HEK293 (cell line): ENCODE results near the gene SOS2.

Source experiments
- CTCF ChIA-PET: fragments of 350-600 bp; formaldehyde crosslinking; extraction: SDS; loops from one replicate; lab custom pipeline; 2021; ENCODE audit warnings: antibody characterized with exemption; lab: Yijun Ruan, JAX
- POLR2A ChIA-PET: fragments of 300-600 bp; formaldehyde crosslinking; extraction: SDS; loops from one replicate; lab custom pipeline; 2020; ENCODE audit warnings: antibody characterized with exemption, inconsistent platforms; lab: Yijun Ruan, JAX
- H3K27ac ChIP-seq: fragments of 200-500 bp; sonication (Bioruptor generic); 2 replicates; pipeline ENCODE4 v1.5.1; 2014; ENCODE audit warnings: low read depth, low read length, control low read depth, inconsistent platforms; ENCODE audit errors: extremely low read depth
- H3K36me3 ChIP-seq, 2 experiments: fragments of 200-500 bp in 1 of 2; sonication (Bioruptor generic) in 1 of 2; 1 replicate in 1 of 2; 2 replicates in 1 of 2; pipeline ENCODE4 v1.5.1; 2014 to 2017; ENCODE audit warnings: inconsistent platforms in 2 of 2, low read length in 2 of 2; ENCODE audit not compliant: control insufficient read depth in 2 of 2, insufficient read depth in 1 of 2
- H3K4me1 ChIP-seq: fragments of 200-500 bp; sonication (Bioruptor generic); 2 replicates; pipeline ENCODE4 v1.5.1; 2014; ENCODE audit warnings: mild to moderate bottlenecking, low read length, inconsistent platforms; ENCODE audit not compliant: control insufficient read depth, insufficient read depth
- H3K4me3 ChIP-seq: 2 replicates; pipeline ENCODE4 v1.5.1; 2011; ENCODE audit warnings: low read depth, mild to moderate bottlenecking, control low read depth, low read length, moderate library complexity
- H3K9me3 ChIP-seq: fragments of 200-500 bp; sonication (Bioruptor generic); 2 replicates; pipeline ENCODE4 v1.5.1; 2014; ENCODE audit warnings: low read depth, low read length, inconsistent platforms; ENCODE audit not compliant: control insufficient read depth, insufficient read depth
- ELK4 ChIP-seq: IDR thresholded peaks from 2 replicates; pipeline ENCODE4 v1.6.1; 2011; ENCODE audit warnings: mild to moderate bottlenecking, low read depth, low read length, borderline replicate concordance
- GLI2 ChIP-seq: fragments of 450-650 bp; formaldehyde crosslinking; IDR thresholded peaks from 2 replicates; pipeline ENCODE4; 2017; ENCODE audit warnings: missing biosample characterization, missing genetic modification characterization, low read depth, borderline replicate concordance
- HOXD13 ChIP-seq: sonication (generic); formaldehyde crosslinking; IDR thresholded peaks from 2 replicates; pipeline ENCODE4 v1.8.0; 2022; ENCODE audit warnings: missing genetic modification reagents, borderline replicate concordance
- PRDM4 ChIP-seq: fragments of 450-650 bp; formaldehyde crosslinking; IDR thresholded peaks from 2 replicates; pipeline ENCODE4 v1.5.1; 2017; ENCODE audit warnings: missing biosample characterization, missing genetic modification characterization
- SCRT1 ChIP-seq: fragments of 450-650 bp; formaldehyde crosslinking; IDR thresholded peaks from 2 replicates; pipeline ENCODE4 v1.5.1; 2016; ENCODE audit warnings: missing biosample characterization, missing genetic modification characterization, borderline replicate concordance
- ZBTB10 ChIP-seq: fragments of 450-650 bp; formaldehyde crosslinking; IDR thresholded peaks from 2 replicates; pipeline ENCODE4 v1.5.1; 2016; ENCODE audit warnings: missing biosample characterization, missing genetic modification characterization
- ZBTB17 ChIP-seq: fragments of 450-650 bp; formaldehyde crosslinking; IDR thresholded peaks from 2 replicates; pipeline ENCODE4 v1.5.1; 2016; ENCODE audit warnings: missing biosample characterization, missing genetic modification characterization
- ZFHX2 ChIP-seq: fragments of 450-650 bp; formaldehyde crosslinking; conservative IDR thresholded peaks from 2 replicates; pipeline ENCODE4 v1.5.1; 2016; ENCODE audit warnings: missing biosample characterization, missing genetic modification characterization
- ZNF146 ChIP-seq: fragments of 450-650 bp; formaldehyde crosslinking; IDR thresholded peaks from 2 replicates; pipeline ENCODE4 v1.5.1; 2016; ENCODE audit warnings: missing biosample characterization, missing genetic modification characterization
- ZNF175 ChIP-seq: fragments of 450-650 bp; formaldehyde crosslinking; IDR thresholded peaks from 2 replicates; pipeline ENCODE4 v1.5.1; 2016; ENCODE audit warnings: missing biosample characterization, missing genetic modification characterization
- ZNF19 ChIP-seq: fragments of 450-650 bp; formaldehyde crosslinking; IDR thresholded peaks from 2 replicates; pipeline ENCODE4; 2016; ENCODE audit warnings: missing biosample characterization, missing genetic modification characterization, low read depth
- ZNF202 ChIP-seq: fragments of 450-650 bp; formaldehyde crosslinking; IDR thresholded peaks from 2 replicates; pipeline ENCODE4 v1.5.1; 2016; ENCODE audit warnings: missing biosample characterization, missing genetic modification characterization, borderline replicate concordance
- ZNF221 ChIP-seq: fragments of 450-650 bp; formaldehyde crosslinking; IDR thresholded peaks from 2 replicates; pipeline ENCODE4 v1.5.1; 2017; ENCODE audit warnings: missing biosample characterization, missing genetic modification characterization, borderline replicate concordance
- ZNF280D ChIP-seq: fragments of 450-650 bp; formaldehyde crosslinking; IDR thresholded peaks from 2 replicates; pipeline ENCODE4 v1.5.1; 2016; ENCODE audit warnings: missing biosample characterization, missing genetic modification characterization
- ZNF366 ChIP-seq: fragments of 450-650 bp; formaldehyde crosslinking; conservative IDR thresholded peaks from 2 replicates; pipeline ENCODE4 v1.5.1; 2016; ENCODE audit warnings: missing biosample characterization, missing genetic modification characterization
- ZNF391 ChIP-seq: fragments of 450-650 bp; formaldehyde crosslinking; IDR thresholded peaks from 2 replicates; pipeline ENCODE4 v1.5.1; 2016; ENCODE audit warnings: low read depth, missing biosample characterization, missing genetic modification characterization, borderline replicate concordance
- ZNF501 ChIP-seq: fragments of 450-650 bp; formaldehyde crosslinking; IDR thresholded peaks from 2 replicates; pipeline ENCODE4 v1.5.1; 2016; ENCODE audit warnings: missing biosample characterization, missing genetic modification characterization
- ZNF629 ChIP-seq: fragments of 450-650 bp; formaldehyde crosslinking; IDR thresholded peaks from 2 replicates; pipeline ENCODE4 v1.5.1; 2017; ENCODE audit warnings: missing biosample characterization, missing genetic modification characterization
- ZNF670 ChIP-seq: fragments of 450-650 bp; formaldehyde crosslinking; IDR thresholded peaks from 2 replicates; pipeline ENCODE4 v1.5.1; 2016; ENCODE audit warnings: missing biosample characterization, missing genetic modification characterization, low read depth
- ZNF677 ChIP-seq: fragments of 450-650 bp; IDR thresholded peaks from 2 replicates; pipeline ENCODE4 v1.5.0; 2018; ENCODE audit warnings: missing biosample characterization, mild to moderate bottlenecking, missing genetic modification characterization, moderate library complexity
- ZNF830 ChIP-seq: fragments of 450-650 bp; IDR thresholded peaks from 2 replicates; pipeline ENCODE4 v1.5.0; 2018; ENCODE audit warnings: missing biosample characterization, missing genetic modification characterization, low read depth, mild to moderate bottlenecking, moderate library complexity
- TF ChIP-seq, protein P1 (sequence below): fragments of 450-650 bp; formaldehyde crosslinking; IDR thresholded peaks from 2 replicates; pipeline ENCODE4 v1.5.1; 2016; ENCODE audit warnings: missing biosample characterization, missing genetic modification characterization, borderline replicate concordance
- TF ChIP-seq, protein P2 (sequence below): fragments of 450-650 bp; formaldehyde crosslinking; IDR thresholded peaks from 2 replicates; pipeline ENCODE4 v1.5.1; 2016; ENCODE audit warnings: missing biosample characterization, missing genetic modification characterization

Gene SOS2

GRCh38 chr14:50101417-50101816 is 130.0 kb downstream of the SOS2 start:
- CTCF ChIA-PET = interaction anchor here (7.4 kb wide), 1 partner anchor 237 kb away, joined by 70 read pairs; no protein-coding TSS in a partner anchor
- H3K4me3 ChIP-seq = no peak overlapping the region
- TF ChIP-seq ZNF501 (tag by site-specific recombination) = no peak
- no peak for TF ChIP-seq SCRT1
- TF ChIP-seq, protein P1, sequence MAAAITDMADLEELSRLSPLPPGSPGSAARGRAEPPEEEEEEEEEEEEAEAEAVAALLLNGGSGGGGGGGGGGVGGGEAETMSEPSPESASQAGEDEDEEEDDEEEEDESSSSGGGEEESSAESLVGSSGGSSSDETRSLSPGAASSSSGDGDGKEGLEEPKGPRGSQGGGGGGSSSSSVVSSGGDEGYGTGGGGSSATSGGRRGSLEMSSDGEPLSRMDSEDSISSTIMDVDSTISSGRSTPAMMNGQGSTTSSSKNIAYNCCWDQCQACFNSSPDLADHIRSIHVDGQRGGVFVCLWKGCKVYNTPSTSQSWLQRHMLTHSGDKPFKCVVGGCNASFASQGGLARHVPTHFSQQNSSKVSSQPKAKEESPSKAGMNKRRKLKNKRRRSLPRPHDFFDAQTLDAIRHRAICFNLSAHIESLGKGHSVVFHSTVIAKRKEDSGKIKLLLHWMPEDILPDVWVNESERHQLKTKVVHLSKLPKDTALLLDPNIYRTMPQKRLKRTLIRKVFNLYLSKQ (tag by site-specific recombination) = no peak
- TF ChIP-seq ZBTB10 (tag by site-specific recombination) = no peak
- no peak for TF ChIP-seq HOXD13 (CRISPR knock-in tag)
- no peak for TF ChIP-seq ZNF146
- no peak for TF ChIP-seq ZBTB17 (tag by site-specific recombination)
- no peak for TF ChIP-seq ZNF175 (tag by site-specific recombination)
- TF ChIP-seq GLI2 (tag by site-specific recombination) = no peak
- TF ChIP-seq ZNF391 = no peak
- no peak for TF ChIP-seq ZNF677 (tag by site-specific recombination)
- no peak for TF ChIP-seq ZNF366 (tag by site-specific recombination)
- TF ChIP-seq ZFHX2 (tag by site-specific recombination) = no peak
- no peak for TF ChIP-seq ZNF670
- TF ChIP-seq ELK4 = no peak
- TF ChIP-seq, all 188 proteins: peak for 0
- POLR2A ChIA-PET = no interaction called here
- Histone ChIP-seq H3K36me3 (peaks cover 0 to 12% of the 10 kb centered on the region in 2 experiments; a peak in 1 of 3 replicates), H3K4me1 (no peaks in the 10 kb centered on the region), H3K27ac (no peak overlapping the region), H3K9me3 (no peaks in the 10 kb centered on the region)

- CTCF ChIA-PET = interaction anchor here (7.4 kb wide), 1 partner anchor 237 kb away, joined by 70 read pairs; no protein-coding TSS in a partner anchor
- H3K4me3 ChIP-seq = no peak overlapping the region
- H3K27ac ChIP-seq = no peak overlapping the region
- peaks cover 0 to 10% of the 10 kb centered on the region in 2 experiments; a peak in 1 of 3 replicates for H3K36me3 ChIP-seq
- no peaks in the 10 kb centered on the region for H3K9me3 ChIP-seq
- POLR2A ChIA-PET = no interaction called here
- no peaks in the 10 kb centered on the region for H3K4me1 ChIP-seq
- TF ChIP-seq ZNF202 (tag by site-specific recombination) (no peak), ZNF221 (tag by site-specific recombination) (no peak), ZNF19 (no peak), ZNF280D (no peak), ZNF629 (tag by site-specific recombination) (no peak), ZNF830 (tag by site-specific recombination) (no peak), PRDM4 (tag by site-specific recombination) (no peak)
- TF ChIP-seq, protein P2, sequence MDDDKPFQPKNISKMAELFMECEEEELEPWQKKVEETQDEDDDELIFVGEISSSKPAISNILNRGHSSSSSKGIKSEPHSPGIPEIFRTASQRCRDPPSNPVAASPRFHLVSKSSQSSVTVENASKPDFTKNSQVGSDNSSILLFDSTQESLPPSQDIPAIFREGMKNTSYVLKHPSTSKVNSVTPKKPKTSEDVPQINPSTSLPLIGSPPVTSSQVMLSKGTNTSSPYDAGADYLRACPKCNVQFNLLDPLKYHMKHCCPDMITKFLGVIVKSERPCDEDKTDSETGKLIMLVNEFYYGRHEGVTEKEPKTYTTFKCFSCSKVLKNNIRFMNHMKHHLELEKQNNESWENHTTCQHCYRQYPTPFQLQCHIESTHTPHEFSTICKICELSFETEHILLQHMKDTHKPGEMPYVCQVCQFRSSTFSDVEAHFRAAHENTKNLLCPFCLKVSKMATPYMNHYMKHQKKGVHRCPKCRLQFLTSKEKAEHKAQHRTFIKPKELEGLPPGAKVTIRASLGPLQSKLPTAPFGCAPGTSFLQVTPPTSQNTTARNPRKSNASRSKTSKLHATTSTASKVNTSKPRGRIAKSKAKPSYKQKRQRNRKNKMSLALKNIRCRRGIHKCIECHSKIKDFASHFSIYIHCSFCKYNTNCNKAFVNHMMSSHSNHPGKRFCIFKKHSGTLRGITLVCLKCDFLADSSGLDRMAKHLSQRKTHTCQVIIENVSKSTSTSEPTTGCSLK (tag by site-specific recombination) = no peak
Observed at GRCh38 chr14:50100805-50101204, 130.6 kb downstream of the SOS2 start.
